Measurements from ENCODE around the gene HDAC4.

HDAC4 gene

GRCh38 chr2:239130041-239130440, 270.8 kb downstream of the HDAC4 start:
- DNase-seq: no peak

- no peak for DNase-seq
Observed at GRCh38 chr2:239129147-239129920, 271.5 kb downstream of the HDAC4 start.

GRCh38 chr2:239128706-239129105, 272.1 kb downstream of the HDAC4 start:
- no peak for DNase-seq

- DNase-seq: no peak
Observed at GRCh38 chr2:239127513-239127912, 273.3 kb downstream of the HDAC4 start.

GRCh38 chr2:239125726-239126675, 274.8 kb downstream of the HDAC4 start:
- no peak for DNase-seq

GRCh38 chr2:239124152-239124899, 276.5 kb downstream of the HDAC4 start:
- no peak for DNase-seq

- DNase-seq: no peak
Observed at GRCh38 chr2:239122421-239123110, 278.3 kb downstream of the HDAC4 start.

- no peak for DNase-seq
Observed at GRCh38 chr2:239121600-239122012, 279.2 kb downstream of the HDAC4 start.

- no peak for DNase-seq
Observed at GRCh38 chr2:239120664-239121063, 280.2 kb downstream of the HDAC4 start.

- DNase-seq: no peak
Observed at GRCh38 chr2:239119346-239120126, 281.3 kb downstream of the HDAC4 start.

GRCh38 chr2:239118675-239119211, 282.1 kb downstream of the HDAC4 start:
- DNase-seq: peak; percentile 34

GRCh38 chr2:239118264-239118663, 282.6 kb downstream of the HDAC4 start:
- DNase-seq: no peak

GRCh38 chr2:239117831-239118230, 283.0 kb downstream of the HDAC4 start:
- no peak for DNase-seq

GRCh38 chr2:239116456-239117246, 284.2 kb downstream of the HDAC4 start:
- no peak for DNase-seq

GRCh38 chr2:239115616-239116015, 285.2 kb downstream of the HDAC4 start:
- no peak for DNase-seq

GRCh38 chr2:239114616-239115265, 286.1 kb downstream of the HDAC4 start:
- no peak for DNase-seq

- no peak for DNase-seq
Observed at GRCh38 chr2:239114119-239114581, 286.7 kb downstream of the HDAC4 start.

GRCh38 chr2:239113615-239114014, 287.2 kb downstream of the HDAC4 start:
- DNase-seq: no peak

GRCh38 chr2:239113171-239113570, 287.6 kb downstream of the HDAC4 start:
- DNase-seq: no peak

Data from stimulated activated CD8-positive, alpha-beta memory T cell treated with anti-CD3 and anti-CD28 coated beads, Interleukin-4, amount 100 ng/mL, for 48 hours (primary cell).